HL-60 (cell line): ENCODE measurements around the gene KSR2.

Experiments used
- DNase-seq, 2 experiments: peaks; one replicate each; pipeline ENCODE4 v3.0.0-alpha.2; 2010 to 2020; ENCODE audit warnings: low read depth in 1 of 2, low spot score in 1 of 2
- H3K27ac ChIP-seq: fragments of 250-450 bp; sonication (Bioruptor Pico); replicated peaks from 2 replicates; pipeline ENCODE4 v1.5.1; 2020; ENCODE audit warnings: mild to moderate bottlenecking, moderate library complexity
- H3K27me3 ChIP-seq: fragments of 250-450 bp; sonication (Bioruptor Pico); 2 replicates; pipeline ENCODE4 v1.5.1; 2021; ENCODE audit warnings: mild to moderate bottlenecking, moderate library complexity; ENCODE audit not compliant: insufficient read depth, poor library complexity, severe bottlenecking
- H3K4me3 ChIP-seq: replicated peaks from 2 replicates; pipeline ENCODE4 v1.5.1; 2011; ENCODE audit warnings: mild to moderate bottlenecking, control low read depth, low read length; ENCODE audit not compliant: insufficient read depth
- CTCF ChIP-seq: IDR thresholded peaks from one replicate; pipeline ENCODE4 v1.5.1; 2011; ENCODE audit warnings: low read length, control low read depth, inconsistent platforms; ENCODE audit not compliant: insufficient read depth
- GABPA ChIP-seq: IDR thresholded peaks from 2 replicates; pipeline ENCODE4 v1.6.1; 2012; ENCODE audit warnings: low read depth
- POLR2AphosphoS5 ChIP-seq: IDR thresholded peaks from 2 replicates; pipeline ENCODE4 v1.6.1; 2012; ENCODE audit warnings: low read depth
- REST ChIP-seq: IDR thresholded peaks from 2 replicates; pipeline ENCODE4 v1.6.1; 2012; ENCODE audit warnings: low read depth; ENCODE audit not compliant: insufficient replicate concordance
- SPI1 ChIP-seq: IDR thresholded peaks from 2 replicates; pipeline ENCODE4 v1.6.1; 2012; ENCODE audit warnings: low read depth, mild to moderate bottlenecking, borderline replicate concordance

KSR2 gene

DNA sequence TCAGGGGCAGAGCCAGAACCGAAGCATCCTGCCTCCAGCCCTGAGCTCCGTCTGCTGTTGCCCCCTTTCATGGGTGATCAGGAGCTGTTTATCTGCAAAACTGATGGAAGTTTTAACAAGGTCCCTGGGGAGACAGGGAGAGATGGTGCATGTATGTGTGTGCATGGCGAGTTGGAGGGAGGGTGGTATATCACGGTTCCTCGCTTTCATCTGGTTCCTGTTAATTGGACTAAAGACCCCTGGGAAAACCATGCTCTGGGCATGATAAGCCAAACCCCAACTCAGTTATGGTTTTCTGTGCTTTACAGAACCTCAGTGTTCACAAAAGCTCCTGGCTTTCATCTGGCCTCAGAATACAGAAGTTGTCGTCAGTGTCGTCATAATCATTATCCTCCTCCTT, 133.6 kb downstream of the KSR2 start:
- no peaks in the 10 kb centered on the region for H3K27me3 ChIP-seq
- no peak overlapping the region for H3K27ac ChIP-seq
- TF ChIP-seq REST (no peak), CTCF (no peak), GABPA (no peak), POLR2AphosphoS5 (no peak), SPI1 (no peak)
- no peak overlapping the region for H3K4me3 ChIP-seq
- DNase-seq: no peak

DNA sequence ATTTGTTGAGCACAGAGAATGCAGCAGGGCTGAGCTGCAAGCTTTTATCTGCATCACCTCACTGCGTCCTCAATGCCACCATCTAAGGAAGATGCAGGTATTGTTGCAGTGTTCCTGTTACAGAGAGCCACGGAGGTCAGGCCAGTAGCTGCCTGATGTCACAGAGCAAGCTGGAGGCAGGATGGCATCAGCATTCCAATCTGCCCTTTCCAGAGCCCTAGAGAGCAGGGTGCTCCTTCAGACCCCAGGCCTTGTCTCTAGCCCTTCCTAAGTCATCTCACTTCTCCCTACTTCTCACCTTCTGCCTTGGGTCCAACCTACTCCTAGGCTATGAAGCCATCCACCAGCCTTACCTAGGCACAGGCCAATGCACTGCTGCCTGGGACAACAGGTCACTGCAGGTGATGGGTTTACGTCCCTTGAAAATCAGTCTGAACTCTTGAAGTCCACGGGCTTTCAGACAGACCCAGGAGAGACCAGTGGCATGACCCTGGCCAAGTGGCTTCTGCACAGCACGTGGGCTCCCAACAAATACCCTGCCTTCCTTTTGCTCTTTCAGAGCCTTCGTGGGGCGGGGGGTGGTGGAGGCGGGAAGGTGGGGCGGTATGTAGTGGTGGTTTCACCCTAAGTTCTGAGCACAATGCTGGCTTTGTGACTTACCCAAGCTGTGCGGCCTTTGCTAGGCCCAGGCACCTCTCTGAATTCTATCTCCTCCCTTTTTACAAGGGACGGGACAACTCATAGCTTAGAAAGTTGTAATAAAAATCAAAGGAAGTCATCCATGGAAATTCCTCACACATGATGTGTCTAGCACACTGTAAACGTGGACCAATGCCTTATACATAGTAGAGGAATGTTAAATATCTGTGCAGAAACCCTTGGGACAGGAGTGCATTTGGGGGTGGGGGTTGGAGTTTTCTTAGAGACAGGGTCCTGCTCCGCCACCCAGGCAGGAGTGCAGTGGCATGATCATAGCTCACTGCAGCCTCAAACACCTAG, 136.0 kb downstream of the KSR2 start:
- TF ChIP-seq CTCF: no peak
- no peak for TF ChIP-seq SPI1
- TF ChIP-seq REST: no peak
- no peak for TF ChIP-seq POLR2AphosphoS5
- no peak for TF ChIP-seq GABPA
- H3K27ac ChIP-seq: no peak overlapping the region
- no peak overlapping the region for H3K4me3 ChIP-seq
- H3K27me3 ChIP-seq: no peaks in the 10 kb centered on the region
- no peak for DNase-seq

- DNase-seq: no peak
- TF ChIP-seq GABPA (no peak), POLR2AphosphoS5 (no peak), REST (no peak), SPI1 (no peak), CTCF (no peak)
- no peak overlapping the region for H3K4me3 ChIP-seq
- no peak overlapping the region for H3K27ac ChIP-seq
- H3K27me3 ChIP-seq: no peaks in the 10 kb centered on the region
These were observed 138.3 kb downstream of the KSR2 start for GRCh38 chr12:117830471-117830870.
